ENCODE measurements around the gene E2F6.

DNA sequence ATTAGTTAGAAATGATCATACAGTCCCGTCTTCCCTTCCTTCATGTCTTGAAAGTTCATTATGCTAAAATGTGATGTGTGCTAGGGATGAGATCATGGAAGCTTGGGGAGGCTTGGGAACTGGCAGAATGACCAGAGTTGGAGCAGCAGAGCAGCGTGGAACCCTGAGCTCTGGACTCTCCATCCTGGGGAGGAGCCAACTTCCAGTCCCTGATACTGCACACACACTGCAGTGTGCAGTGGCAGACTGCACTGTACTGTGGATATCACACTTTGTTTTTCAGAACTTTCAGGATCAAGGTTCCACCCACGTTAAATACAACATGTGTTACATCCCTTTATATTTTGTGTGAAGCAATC lies 40.6 kb upstream of the E2F6 start:
- TF ChIP-seq, protein P1, sequence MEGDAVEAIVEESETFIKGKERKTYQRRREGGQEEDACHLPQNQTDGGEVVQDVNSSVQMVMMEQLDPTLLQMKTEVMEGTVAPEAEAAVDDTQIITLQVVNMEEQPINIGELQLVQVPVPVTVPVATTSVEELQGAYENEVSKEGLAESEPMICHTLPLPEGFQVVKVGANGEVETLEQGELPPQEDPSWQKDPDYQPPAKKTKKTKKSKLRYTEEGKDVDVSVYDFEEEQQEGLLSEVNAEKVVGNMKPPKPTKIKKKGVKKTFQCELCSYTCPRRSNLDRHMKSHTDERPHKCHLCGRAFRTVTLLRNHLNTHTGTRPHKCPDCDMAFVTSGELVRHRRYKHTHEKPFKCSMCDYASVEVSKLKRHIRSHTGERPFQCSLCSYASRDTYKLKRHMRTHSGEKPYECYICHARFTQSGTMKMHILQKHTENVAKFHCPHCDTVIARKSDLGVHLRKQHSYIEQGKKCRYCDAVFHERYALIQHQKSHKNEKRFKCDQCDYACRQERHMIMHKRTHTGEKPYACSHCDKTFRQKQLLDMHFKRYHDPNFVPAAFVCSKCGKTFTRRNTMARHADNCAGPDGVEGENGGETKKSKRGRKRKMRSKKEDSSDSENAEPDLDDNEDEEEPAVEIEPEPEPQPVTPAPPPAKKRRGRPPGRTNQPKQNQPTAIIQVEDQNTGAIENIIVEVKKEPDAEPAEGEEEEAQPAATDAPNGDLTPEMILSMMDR (IDR thresholded peaks at IDR 0.05) = no peak
- TF ChIP-seq POLR2AphosphoS5 (IDR thresholded peaks at IDR 0.05) (no peak), POLR2A (IDR thresholded peaks at IDR 0.05) (no peak), EP300 (IDR thresholded peaks at IDR 0.05) (no peak)

Data from gastroesophageal sphincter (tissue), 3 donors.